Panc1 (cell line): ENCODE results near the gene KIAA1217. TPM values are rescaled to one million over a fixed set of nuclear protein-coding genes. Genes with fewer than 3 reads are reported as not detected.

Experiments used
- ATAC-seq: fragments of 200-7000 bp; cut with Tn5 transposase; 2 replicates; pipeline ENCODE4 v1.9.1; 2020; ENCODE audit warnings: mild to moderate bottlenecking, moderate library complexity
- BruUV-seq: library from RNA; stranded (reverse); fragments of 400-500 nt; replicated peaks from 2 replicates; lab custom pipeline; 2021; lab: Mats Ljungman, UMichigan
- CTCF ChIA-PET: fragments of 300-600 bp; sonication (Branson Sonifier 250); formaldehyde crosslinking; loops from one replicate; lab custom pipeline; 2022; ENCODE audit warnings: antibody characterized with exemption; lab: Charles Lee
- POLR2A ChIA-PET: fragments of 300-600 bp; sonication (Branson Sonifier 250); formaldehyde crosslinking; loops from one replicate; lab custom pipeline; 2022; ENCODE audit warnings: antibody characterized with exemption; lab: Charles Lee
- DNase-seq: peaks from one replicate; pipeline ENCODE4 v3.0.0-alpha.2; 2010; ENCODE audit warnings: low read depth, low spot score
- H3K27ac ChIP-seq: 2 replicates; pipeline ENCODE4 v1.5.1; 2011; ENCODE audit warnings: mild to moderate bottlenecking, low read length, inconsistent platforms
- H3K27me3 ChIP-seq: fragments of 200-500 bp; sonication (Bioruptor generic); 2 replicates; pipeline ENCODE4 v1.6.0; 2014; ENCODE audit warnings: low read length, inconsistent platforms; ENCODE audit not compliant: control insufficient read depth, insufficient read depth
- H3K36me3 ChIP-seq: fragments of 200-500 bp; sonication (Bioruptor generic); 2 replicates; pipeline ENCODE4 v1.5.1; 2014; ENCODE audit warnings: inconsistent platforms, mild to moderate bottlenecking, low read length, moderate library complexity; ENCODE audit not compliant: control insufficient read depth, insufficient read depth
- H3K4me1 ChIP-seq: 2 replicates; pipeline ENCODE4 v1.5.1; 2011; ENCODE audit warnings: inconsistent platforms, mild to moderate bottlenecking, low read length, moderate library complexity; ENCODE audit not compliant: control insufficient read depth, insufficient read depth
- H3K4me3 ChIP-seq, 2 experiments: 2 replicates each; pipeline ENCODE4 v1.5.1; 2011 to 2012; ENCODE audit warnings: low read depth in 2 of 2, low read length in 2 of 2, mild to moderate bottlenecking in 2 of 2, inconsistent platforms in 1 of 2, moderate library complexity in 1 of 2
- H3K9me3 ChIP-seq: fragments of 200-500 bp; sonication (Bioruptor generic); 2 replicates; pipeline ENCODE4 v1.5.1; 2014; ENCODE audit warnings: low read depth, mild to moderate bottlenecking, inconsistent platforms, low read length, moderate library complexity; ENCODE audit not compliant: control insufficient read depth, insufficient read depth
- CTCF ChIP-seq: fragments of 450-650 bp; IDR thresholded peaks from 2 replicates; pipeline ENCODE4 v1.5.1; 2017; ENCODE audit warnings: mild to moderate bottlenecking
- POLR2AphosphoS5 ChIP-seq: IDR thresholded peaks from 2 replicates; pipeline ENCODE4 v1.6.1; 2012; ENCODE audit warnings: mild to moderate bottlenecking, low read depth, low read length, moderate library complexity
- REST ChIP-seq, 2 experiments: IDR thresholded peaks; 2 replicates each; pipeline ENCODE4 v1.6.1; 2011 to 2012; ENCODE audit warnings: low read depth in 2 of 2, control low read depth in 1 of 2, low read length in 1 of 2, mild to moderate bottlenecking in 1 of 2, moderate library complexity in 1 of 2; ENCODE audit not compliant: insufficient read depth in 1 of 2
- SIN3A ChIP-seq: IDR thresholded peaks from 2 replicates; pipeline ENCODE4 v1.6.1; 2012; ENCODE audit warnings: low read depth, mild to moderate bottlenecking, low read length, moderate library complexity, borderline replicate concordance; ENCODE audit not compliant: insufficient read depth
- TCF7L2 ChIP-seq: IDR thresholded peaks from 2 replicates; pipeline ENCODE4 v1.6.1; 2011; ENCODE audit warnings: mild to moderate bottlenecking, low read depth, low read length, inconsistent platforms
- in situ Hi-C: cut with HindIII; loops from 2 replicates; pipeline ENCODE4 v1.10.0; 2016; ENCODE audit warnings: low sequenced_read_pairs, low pct_unique_long_range_greater_than_20kb
- intact Hi-C: fragments of 100-400 bp; cut with micrococcal nuclease; formaldehyde crosslinking; loops from one replicate; pipeline ENCODE4 v1.10.0; 2022; ENCODE audit not compliant: unreplicated experiment
- total RNA-seq: library from RNA; stranded (reverse); gene quantifications from one replicate; pipeline ENCODE4 v1.2.1, GENCODE V29; 2021; ENCODE audit not compliant: unreplicated experiment

The KIAA1217 gene
- total RNA-seq, 1 experiment from 2014 or later: 11.6 TPM

DNA sequence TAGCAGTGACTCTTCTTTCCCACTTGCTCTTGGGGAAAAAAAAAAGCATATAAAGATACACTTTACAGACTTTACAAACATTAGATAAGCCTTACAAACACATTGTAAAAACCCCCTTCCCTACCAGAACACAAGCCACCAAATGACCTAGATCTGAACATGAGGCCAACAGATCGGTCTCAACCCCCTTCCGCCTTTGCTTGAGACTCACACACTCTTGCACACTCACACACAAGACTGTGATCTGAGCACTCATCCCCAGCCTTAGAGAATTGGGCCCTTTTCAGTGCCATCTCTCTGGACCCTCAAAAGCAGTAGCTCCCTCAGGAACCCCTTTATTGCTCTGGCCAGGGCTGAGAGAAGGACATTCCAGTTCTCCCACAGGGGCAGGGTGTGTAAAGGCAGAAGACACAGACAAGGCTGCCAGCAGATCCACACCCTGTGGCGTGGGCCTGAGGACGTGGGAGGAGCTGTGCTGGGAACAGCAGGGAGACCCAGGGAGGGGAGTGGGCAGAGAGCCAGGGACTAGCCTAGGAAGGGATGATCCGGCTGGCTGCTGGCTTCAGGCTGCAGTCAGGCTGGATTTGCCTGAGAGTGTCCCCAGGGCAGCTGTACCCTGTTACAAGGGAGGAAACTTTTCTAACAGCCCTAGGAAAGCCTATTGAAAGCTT, 206.7 kb downstream of the KIAA1217 start:
- ChIA-PET POLR2A (no interaction called here), CTCF (no interaction called here)
- Histone ChIP-seq H3K36me3 (no peaks in the 10 kb centered on the region), H3K4me1 (no peaks in the 10 kb centered on the region), H3K9me3 (no peaks in the 10 kb centered on the region), H3K27me3 (no peaks in the 10 kb centered on the region), H3K27ac (no peak overlapping the region), H3K4me3 (no peak overlapping the region)
- in situ Hi-C loops (no loop called here), intact Hi-C loops (no loop called here)
- DNase-seq: no peak
- BruUV-seq: no TSS peak
- TF ChIP-seq CTCF (no peak), SIN3A (no peak), TCF7L2 (no peak), POLR2AphosphoS5 (no peak), REST (IDR thresholded peaks at IDR 0.05; ENCODE audit: insufficient read depth in 1 of 2, low read depth in 2 of 2, low read length in 1 of 2) (no peak)
- ATAC-seq: no peak

GRCh38 chr10:24416248-24416647, 207.3 kb downstream of the KIAA1217 start:
- no peak for ATAC-seq
- Histone ChIP-seq H3K9me3 (no peaks in the 10 kb centered on the region), H3K36me3 (no peaks in the 10 kb centered on the region), H3K27me3 (no peaks in the 10 kb centered on the region), H3K27ac (no peak overlapping the region), H3K4me1 (no peaks in the 10 kb centered on the region), H3K4me3 (no peak overlapping the region)
- no TSS peak for BruUV-seq
- TF ChIP-seq TCF7L2 (no peak), REST (IDR thresholded peaks at IDR 0.05; ENCODE audit: insufficient read depth in 1 of 2, low read depth in 2 of 2, low read length in 1 of 2) (no peak), SIN3A (no peak), POLR2AphosphoS5 (no peak)
- intact Hi-C loops (no loop called here), in situ Hi-C loops (no loop called here)
- no peak for DNase-seq
- ChIA-PET POLR2A (no interaction called here), CTCF (no interaction called here)
